PFSK-1 (cell line): ENCODE results near the gene STK24.

ENCODE experiments used
- FOXP2 ChIP-seq: optimal IDR thresholded peaks from 2 replicates; pipeline ENCODE3; 2011; ENCODE audit warnings: borderline replicate concordance, control low read depth, inconsistent platforms; ENCODE audit not compliant: insufficient read depth; ENCODE audit errors: extremely low read length, extremely low read depth
- POLR2AphosphoS5 ChIP-seq: IDR thresholded peaks from 2 replicates; pipeline ENCODE4 v1.6.1; 2012; ENCODE audit warnings: low read depth, mild to moderate bottlenecking, control low read depth, low read length, moderate library complexity
- SIN3A ChIP-seq: IDR thresholded peaks from 2 replicates; pipeline ENCODE4 v1.6.1; 2012; ENCODE audit warnings: mild to moderate bottlenecking, low read length, moderate library complexity, borderline replicate concordance; ENCODE audit not compliant: insufficient read depth
- TAF1 ChIP-seq: IDR thresholded peaks from 2 replicates; pipeline ENCODE4 v1.6.1; 2012; ENCODE audit warnings: low read length, control low read depth, borderline replicate concordance; ENCODE audit not compliant: insufficient read depth
- TF ChIP-seq, protein P1 (sequence below), 2 experiments: IDR thresholded peaks; 2 replicates each; pipeline versions ENCODE4 v1.6.1 to v1.8.0; 2011 to 2012; ENCODE audit warnings: low read depth in 2 of 2, low read length in 2 of 2, control low read depth in 1 of 2, inconsistent platforms in 1 of 2, mild to moderate bottlenecking in 1 of 2, moderate library complexity in 1 of 2; ENCODE audit not compliant: insufficient read depth in 1 of 2

STK24 gene

DNA sequence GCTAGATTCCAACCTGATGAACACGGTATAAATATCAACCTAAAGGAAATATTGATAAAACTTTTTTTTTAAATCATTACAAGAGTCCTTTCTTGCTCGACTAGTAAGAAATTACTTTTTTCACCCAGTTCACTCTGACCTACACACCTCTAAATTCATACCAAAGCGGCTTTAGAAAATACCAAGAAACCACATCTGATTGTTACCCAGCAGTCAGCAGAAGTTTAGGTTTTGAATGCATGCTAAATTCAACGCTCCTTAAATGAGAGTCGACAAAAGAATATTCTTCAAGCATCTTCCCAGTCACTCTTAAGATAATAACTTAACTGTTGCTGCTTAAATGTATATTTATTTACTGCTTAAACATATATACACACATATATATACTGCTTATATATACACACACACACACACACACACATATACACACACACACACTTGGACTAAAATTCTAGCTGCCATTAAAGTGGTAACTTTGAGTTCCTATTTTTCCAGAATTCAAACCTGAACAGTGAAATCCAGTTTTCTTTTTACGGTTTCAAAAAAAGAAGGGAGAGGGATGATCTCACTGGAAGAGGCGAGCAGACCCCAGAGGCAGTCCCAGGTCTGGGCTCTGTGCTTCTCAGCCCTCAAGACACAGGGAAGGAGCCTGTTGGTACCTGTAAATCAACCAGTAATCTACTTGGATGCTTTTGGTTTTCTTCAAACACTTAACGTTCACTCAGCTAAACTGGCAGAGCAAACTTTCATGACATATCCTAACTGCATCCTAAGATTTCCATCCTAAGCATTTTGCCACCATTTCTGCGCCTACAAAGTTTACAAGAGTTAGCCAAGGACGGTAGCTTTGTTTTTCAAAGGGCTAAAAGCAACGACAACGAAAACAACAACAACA lies 1.7 kb downstream of the STK24 start:
- TF ChIP-seq TAF1: no peak
- TF ChIP-seq, protein P1, sequence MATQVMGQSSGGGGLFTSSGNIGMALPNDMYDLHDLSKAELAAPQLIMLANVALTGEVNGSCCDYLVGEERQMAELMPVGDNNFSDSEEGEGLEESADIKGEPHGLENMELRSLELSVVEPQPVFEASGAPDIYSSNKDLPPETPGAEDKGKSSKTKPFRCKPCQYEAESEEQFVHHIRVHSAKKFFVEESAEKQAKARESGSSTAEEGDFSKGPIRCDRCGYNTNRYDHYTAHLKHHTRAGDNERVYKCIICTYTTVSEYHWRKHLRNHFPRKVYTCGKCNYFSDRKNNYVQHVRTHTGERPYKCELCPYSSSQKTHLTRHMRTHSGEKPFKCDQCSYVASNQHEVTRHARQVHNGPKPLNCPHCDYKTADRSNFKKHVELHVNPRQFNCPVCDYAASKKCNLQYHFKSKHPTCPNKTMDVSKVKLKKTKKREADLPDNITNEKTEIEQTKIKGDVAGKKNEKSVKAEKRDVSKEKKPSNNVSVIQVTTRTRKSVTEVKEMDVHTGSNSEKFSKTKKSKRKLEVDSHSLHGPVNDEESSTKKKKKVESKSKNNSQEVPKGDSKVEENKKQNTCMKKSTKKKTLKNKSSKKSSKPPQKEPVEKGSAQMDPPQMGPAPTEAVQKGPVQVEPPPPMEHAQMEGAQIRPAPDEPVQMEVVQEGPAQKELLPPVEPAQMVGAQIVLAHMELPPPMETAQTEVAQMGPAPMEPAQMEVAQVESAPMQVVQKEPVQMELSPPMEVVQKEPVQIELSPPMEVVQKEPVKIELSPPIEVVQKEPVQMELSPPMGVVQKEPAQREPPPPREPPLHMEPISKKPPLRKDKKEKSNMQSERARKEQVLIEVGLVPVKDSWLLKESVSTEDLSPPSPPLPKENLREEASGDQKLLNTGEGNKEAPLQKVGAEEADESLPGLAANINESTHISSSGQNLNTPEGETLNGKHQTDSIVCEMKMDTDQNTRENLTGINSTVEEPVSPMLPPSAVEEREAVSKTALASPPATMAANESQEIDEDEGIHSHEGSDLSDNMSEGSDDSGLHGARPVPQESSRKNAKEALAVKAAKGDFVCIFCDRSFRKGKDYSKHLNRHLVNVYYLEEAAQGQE (IDR thresholded peaks at IDR 0.05; ENCODE audit: insufficient read depth in 1 of 2, low read depth in 2 of 2, low read length in 2 of 2): no peak
- no peak for TF ChIP-seq SIN3A
- TF ChIP-seq POLR2AphosphoS5: no peak
- TF ChIP-seq FOXP2: no peak

DNA sequence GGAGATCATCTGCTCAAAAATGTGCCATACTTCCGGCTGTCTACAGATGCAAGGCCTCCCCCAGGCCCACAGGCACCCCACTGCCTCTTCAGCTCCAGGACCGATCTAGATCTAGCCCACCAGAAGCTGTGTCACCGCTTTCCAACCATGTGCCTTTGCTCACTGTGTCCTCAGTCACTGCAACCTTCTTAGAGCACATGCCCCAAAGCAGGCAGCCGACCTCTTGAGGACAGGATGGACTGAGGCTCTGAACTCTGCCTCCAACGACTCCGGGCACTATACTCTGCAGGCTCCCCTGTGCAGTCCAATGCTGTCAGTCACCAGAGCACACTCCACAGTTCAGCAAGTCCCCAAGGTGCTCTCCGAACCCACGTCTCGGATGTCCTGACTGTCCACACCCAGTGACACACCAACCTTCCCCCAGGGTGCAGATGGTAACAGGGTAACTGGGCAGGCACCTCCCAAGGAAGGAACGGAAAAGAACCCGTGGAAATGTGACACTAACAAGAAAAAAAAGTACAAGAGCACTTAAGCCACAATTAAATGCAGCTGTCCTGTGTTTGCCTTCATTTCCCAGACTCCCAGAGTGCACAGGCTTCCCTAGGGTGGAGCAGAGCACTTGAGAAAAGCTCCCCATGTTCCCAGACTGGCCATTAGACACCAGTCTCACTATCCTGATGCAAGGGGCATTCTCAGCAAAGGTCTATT lies 4.8 kb downstream of the STK24 start:
- no peak for TF ChIP-seq SIN3A
- TF ChIP-seq, protein P1 (IDR thresholded peaks at IDR 0.05; ENCODE audit: insufficient read depth in 1 of 2, low read depth in 2 of 2, low read length in 2 of 2): no peak
- TF ChIP-seq FOXP2: no peak
- TF ChIP-seq POLR2AphosphoS5: no peak
- no peak for TF ChIP-seq TAF1

DNA sequence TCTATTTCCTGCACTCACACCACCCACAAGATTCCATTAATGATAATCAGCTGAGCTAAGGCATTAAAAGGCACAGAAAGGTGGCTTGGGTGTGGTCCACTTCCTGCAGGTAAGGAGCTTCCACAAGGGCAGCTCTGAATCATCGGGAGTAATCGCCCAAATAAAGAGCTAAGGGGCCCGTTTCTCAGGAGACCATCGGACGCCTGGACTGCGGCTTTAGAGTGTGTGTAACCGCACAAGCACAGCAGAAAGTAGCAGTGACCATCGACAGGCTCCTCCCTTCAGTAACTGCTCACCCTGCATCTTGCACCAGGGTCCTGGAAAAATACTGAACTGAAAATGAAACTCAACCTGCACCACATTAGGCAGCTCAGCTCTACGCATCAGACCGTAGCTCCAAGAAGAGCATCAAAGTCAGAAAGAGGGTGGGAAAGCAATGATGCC lies 6.0 kb downstream of the STK24 start:
- TF ChIP-seq TAF1: no peak
- TF ChIP-seq POLR2AphosphoS5: no peak
- no peak for TF ChIP-seq FOXP2

DNA sequence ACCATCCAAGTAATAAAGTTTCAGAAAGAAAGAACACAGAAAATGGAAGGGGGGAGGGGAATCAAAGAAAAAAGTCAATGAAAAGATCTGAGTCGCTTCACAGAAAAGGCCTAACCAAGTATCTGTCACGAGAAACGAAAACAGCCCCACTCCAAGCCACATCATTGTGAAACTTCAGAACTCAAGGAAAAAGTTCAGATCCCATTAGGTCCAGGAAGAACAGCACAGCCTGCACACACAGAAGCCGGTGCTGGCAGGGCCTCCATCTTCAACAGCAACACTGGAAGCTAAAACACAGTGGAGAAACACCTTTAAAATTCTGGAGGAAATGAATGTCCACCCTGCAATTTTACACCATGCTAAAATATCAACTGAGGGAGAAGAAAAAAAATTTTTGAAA lies 8.0 kb downstream of the STK24 start:
- no peak for TF ChIP-seq FOXP2
- TF ChIP-seq TAF1: no peak
- TF ChIP-seq, protein P1 (IDR thresholded peaks at IDR 0.05; ENCODE audit: insufficient read depth in 1 of 2, low read depth in 2 of 2, low read length in 2 of 2): no peak
- no peak for TF ChIP-seq SIN3A
- no peak for TF ChIP-seq POLR2AphosphoS5

DNA sequence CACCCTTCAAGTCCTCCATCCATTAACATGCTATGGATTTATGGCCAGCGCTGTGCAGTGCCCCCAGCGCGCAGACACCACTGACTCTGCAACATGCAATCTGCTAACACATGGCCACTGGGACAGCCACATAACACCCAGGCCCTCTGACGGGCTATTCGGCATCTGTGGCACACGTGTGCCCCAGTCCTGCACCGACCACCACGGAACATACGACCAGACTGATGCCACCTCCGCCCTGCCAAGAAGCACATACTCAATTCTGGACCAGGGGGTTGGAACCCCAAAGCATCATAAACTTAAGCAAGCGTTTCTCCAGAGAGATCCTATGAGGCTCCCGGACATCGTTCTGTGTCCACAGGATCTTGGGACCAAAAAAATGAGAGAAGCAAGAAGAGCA lies 9.8 kb downstream of the STK24 start:
- TF ChIP-seq SIN3A: no peak
- TF ChIP-seq POLR2AphosphoS5: no peak
- TF ChIP-seq FOXP2: no peak
- TF ChIP-seq, protein P1 (IDR thresholded peaks at IDR 0.05; ENCODE audit: insufficient read depth in 1 of 2, low read depth in 2 of 2, low read length in 2 of 2): no peak
- TF ChIP-seq TAF1: no peak
